SKM-1 treated with dmso at 0.1 percent for 144 hours (cell line): ENCODE measurements around the gene ARHGAP6.
"Not testable (repeated sequence)": the region's sequence is repeated elsewhere in the genome, so short reads cannot be mapped to it uniquely, and the experiment has no call there.

Source experiments
- DNase-seq: peaks from one replicate; lab custom pipeline; 2025; ENCODE audit not compliant: unreplicated experiment; lab: John Stamatoyannopoulos, UW

Gene ARHGAP6

GRCh38 chrX:11187001-11187400 lies 478.7 kb downstream of the ARHGAP6 start:
- no peak for DNase-seq

- no peak for DNase-seq
Measured at GRCh38 chrX:11185861-11186260, 479.9 kb downstream of the ARHGAP6 start.

- no peak for DNase-seq
Measured at GRCh38 chrX:11180571-11180970, 485.1 kb downstream of the ARHGAP6 start.

- no peak for DNase-seq
Measured at GRCh38 chrX:11172415-11172814, 493.3 kb downstream of the ARHGAP6 start.

GRCh38 chrX:11171956-11172355 lies 493.8 kb downstream of the ARHGAP6 start:
- no peak for DNase-seq

GRCh38 chrX:11164433-11164832 lies 501.3 kb downstream of the ARHGAP6 start:
- DNase-seq = no peak

DNA sequence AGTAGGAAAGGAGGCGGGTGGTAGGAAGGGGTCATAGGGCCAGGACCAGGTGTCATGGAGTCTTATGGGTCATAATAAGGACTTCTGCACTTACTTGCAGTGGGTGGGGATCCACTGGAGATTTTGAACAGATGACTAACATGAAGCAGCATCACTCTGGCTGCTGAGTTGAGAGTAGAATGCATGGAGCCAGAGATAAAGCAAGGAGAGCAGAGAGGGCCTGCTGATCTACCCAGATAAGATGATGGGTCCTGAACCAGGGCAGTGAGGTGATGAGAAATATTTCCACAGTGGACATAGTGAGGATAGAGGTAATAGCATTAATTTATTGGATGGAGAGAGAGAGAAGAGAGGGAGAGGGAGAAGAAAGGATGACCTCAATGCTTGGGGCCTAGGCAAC lies 506.6 kb downstream of the ARHGAP6 start:
- no peak for DNase-seq

GRCh38 chrX:11151799-11152559 lies 513.7 kb downstream of the ARHGAP6 start:
- DNase-seq = no peak

GRCh38 chrX:11148401-11148800 lies 517.3 kb downstream of the ARHGAP6 start:
- no peak for DNase-seq

- DNase-seq = no peak
Measured at GRCh38 chrX:11146411-11146810, 519.3 kb downstream of the ARHGAP6 start.

DNA sequence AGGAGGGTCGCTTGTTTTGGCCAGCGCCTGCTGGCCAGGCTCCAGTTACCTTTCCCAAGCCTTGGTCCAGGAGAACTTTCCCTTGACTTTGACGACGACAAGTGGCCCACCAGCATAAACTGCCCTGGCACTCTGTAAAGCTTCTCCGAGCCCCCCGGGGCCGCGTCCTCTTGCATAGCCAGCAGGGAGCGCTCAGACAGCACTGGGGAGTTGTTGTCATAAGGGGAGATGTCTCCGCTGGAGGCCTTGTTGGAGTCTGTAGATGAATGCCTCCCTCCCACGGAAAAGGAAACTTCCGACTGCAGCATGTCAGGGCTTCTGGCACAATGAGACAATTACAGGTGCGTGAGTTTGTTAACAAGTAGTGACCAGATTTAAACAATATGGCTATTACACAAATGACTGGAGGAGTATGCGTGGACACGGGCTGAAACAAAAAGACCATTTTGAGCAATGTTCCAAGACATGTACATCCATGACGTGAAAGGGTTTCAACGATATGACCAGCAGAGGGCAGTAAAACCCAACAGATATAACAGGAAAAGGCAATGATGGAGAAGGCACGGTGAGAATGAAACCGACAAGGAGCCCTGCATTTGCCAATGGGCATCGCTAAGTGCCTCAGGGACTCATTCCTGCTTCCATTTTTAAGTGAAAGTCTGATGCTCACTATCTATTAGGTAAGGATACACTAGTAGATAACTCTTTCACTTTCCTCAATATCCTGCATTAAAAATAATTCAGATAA lies 521.6 kb downstream of the ARHGAP6 start:
- DNase-seq = peak; percentile 39

GRCh38 chrX:11138498-11139390 lies 527.0 kb downstream of the ARHGAP6 start:
- DNase-seq = no peak

DNA sequence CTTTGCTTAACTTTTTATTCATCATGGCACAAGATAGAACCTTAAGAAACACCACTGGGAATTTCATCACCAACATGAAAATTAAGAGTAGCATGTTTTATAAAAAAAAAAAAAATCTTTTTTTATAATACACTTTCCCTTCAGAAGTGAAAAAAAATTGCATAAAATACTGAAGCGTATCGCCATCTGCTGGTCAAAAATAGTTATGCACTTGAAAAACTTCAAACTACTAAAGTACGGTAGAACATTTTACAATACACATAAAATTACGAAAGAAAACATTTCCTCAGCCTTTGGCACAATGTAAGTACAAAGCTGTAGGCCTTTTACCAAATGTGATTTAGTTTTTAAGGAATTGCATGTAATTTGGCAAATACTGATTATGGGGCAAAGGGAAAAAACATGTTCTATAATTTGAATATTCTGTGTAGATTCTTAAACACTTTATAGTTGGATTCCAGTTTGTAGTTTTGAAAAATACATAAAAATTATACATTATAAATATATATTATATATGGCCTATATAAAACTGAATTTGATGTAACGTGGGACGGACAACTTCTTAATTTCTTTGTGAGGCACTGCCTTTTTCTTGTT lies 528.1 kb downstream of the ARHGAP6 start:
- DNase-seq = no peak

DNA sequence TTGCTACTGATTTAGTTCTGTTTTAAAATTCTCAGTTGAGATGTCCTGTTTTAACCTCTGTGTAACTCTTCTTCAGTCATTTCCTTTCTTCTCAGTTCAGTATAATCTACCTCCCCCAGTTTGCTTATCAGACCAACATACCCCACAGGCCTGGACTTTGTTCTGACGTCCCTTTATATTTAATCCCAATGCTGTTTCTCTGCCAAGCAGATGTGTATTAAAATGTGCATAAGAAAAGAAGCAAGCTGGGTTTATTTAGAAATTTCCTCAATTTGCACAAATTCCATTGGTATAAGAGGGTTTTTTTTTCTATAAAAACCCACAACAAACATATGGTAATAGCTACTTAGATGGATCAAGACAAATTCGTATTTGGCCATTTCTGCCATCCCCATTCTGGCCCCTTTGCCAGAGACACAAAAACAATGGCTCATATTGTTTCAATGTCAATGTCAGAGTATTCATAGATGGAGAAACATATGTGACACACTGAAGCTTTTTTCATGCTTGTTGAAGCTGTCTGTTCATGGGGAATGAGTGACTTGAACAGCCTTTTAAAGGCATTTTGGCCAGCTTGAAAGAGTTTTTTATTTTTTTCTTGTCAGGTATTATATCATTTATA lies 530.0 kb downstream of the ARHGAP6 start:
- DNase-seq = no peak

GRCh38 chrX:11131146-11131545 lies 534.6 kb downstream of the ARHGAP6 start:
- no peak for DNase-seq

DNA sequence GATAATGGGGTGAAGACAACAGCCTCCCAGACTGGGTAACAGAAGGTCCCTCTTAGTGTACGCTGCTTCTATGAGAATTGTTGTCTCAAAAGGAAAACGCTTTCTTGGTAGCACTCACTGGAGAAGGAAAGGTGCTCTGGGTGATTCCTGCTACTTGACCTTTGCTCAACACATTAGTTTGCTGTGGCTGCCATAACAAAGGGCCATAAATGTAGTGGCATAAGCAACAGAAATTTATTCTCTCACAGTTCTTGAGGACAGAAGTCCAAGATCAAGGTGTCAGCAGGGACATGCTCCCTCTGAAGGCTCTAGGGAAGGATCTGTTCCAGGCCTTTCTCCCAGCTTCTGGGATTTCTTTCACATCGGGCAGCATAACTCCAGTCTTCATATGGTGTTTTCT lies 535.6 kb downstream of the ARHGAP6 start:
- DNase-seq = no peak

DNA sequence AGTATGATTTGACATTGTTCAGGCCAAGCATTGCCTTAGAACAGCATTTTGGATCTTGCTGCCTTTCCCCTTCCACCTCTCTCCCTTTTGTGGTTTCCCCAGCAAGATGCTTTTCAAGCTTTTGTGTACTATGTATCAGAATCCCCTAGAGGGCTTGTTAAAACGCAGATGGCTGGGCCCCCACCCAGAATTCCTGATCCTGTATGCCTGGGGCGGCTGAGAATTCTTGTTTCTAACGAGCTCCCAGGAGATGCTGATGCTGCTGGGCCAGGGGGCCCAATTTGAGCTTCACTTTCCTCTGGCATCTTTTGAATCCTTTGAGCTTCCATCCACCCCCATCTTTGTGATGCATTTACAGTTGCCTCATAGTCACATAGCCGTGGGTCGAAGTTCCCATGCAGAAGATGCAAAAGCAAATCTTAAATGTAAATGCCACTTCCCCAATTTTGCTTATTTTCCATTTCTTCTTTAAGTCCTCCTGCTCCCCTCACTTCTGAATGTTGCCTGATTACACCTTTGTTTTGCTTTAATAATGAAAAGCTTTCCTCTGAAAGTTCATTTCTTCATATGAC lies 536.1 kb downstream of the ARHGAP6 start:
- no peak for DNase-seq

- no peak for DNase-seq
Measured at GRCh38 chrX:11125060-11125459, 540.7 kb downstream of the ARHGAP6 start.

DNA sequence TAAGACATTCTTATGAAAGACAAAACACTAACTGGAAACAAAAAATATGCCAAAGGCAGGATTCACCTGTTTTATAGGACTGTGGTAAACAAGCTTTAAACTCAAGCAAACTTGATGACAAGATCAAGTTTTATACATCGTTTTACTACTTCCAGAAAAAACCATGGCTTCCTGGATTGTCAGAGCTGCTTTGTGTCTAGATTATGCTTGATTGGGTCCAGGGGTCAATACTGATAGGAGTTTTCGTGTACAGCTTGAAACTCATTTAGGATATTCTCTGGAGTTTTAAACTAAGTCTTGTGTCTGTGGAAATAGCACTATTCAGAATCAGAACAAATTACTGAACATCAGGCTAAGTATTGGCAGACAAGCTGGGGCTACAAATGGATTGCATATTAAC lies 541.6 kb downstream of the ARHGAP6 start:
- DNase-seq = no peak

DNA sequence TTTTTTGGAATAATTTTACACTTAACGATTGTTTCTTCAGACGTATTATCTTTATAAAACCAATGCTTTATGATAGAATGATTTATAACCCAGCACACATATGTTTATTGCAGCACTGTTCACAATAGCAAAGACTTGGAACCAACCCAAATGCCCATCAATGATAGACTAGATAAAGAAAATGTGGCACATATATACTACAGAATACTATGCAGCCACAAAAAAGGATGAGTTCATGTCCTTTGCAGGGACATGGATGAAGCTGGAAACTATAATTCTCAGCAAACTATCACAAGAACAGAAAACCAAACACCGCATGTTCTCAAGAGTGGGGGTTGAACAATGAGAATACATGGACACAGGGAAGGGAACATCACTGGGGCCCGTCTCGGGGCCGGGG lies 542.6 kb downstream of the ARHGAP6 start:
- DNase-seq = not testable (repeated sequence)
